Measurements from ENCODE around the gene PPARA. TPM values are rescaled to one million over a fixed set of nuclear protein-coding genes. Genes with fewer than 3 reads are reported as not detected.

Gene PPARA
- total RNA-seq, 3 donors from 2014 or later (not counting 1 experiment from before 2014, with no cell fraction given) = 20.1 to 27.8 (median 27.0) TPM

DNA sequence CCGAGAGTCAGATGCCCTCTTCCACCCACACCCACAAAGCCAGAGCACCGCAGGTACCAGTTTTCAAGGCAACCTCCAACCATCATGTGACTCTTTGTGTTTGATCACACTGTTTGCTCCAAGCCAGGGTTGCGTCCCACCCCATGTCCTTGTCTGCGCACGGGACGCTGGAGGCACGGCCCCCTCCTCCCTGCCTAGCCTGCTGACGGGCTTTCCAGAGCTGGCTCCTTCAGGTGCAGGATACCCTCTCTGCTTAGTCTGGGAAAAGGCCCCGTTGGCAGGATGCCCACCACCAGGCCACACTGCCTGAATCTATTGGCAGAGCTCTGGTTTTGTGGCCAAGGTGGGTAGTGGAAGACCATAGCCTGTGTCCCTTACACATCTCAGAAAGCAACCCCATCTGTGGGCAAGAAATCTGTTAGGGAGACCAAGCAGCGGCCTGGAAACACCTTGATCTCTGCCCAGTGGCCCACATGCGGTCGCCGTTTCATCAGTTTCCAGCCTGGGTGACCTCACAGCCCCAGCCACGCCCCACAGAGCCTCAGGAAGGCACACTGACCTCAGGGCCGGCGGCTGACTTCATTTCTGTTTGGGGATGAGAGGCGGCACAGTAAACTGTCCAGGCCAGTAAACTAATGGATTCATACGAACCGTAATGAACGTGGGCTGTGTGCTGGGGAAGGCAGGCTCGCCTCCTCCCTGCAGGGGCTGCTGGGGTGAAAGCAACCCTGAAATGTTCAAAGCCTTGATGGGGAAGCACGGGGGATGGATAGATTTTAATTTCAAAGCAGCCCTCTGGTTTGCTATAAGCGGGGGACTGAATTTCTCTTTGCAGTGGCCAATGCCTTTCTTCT lies 73.9 kb downstream of the PPARA start:
- TF ChIP-seq, protein P1, sequence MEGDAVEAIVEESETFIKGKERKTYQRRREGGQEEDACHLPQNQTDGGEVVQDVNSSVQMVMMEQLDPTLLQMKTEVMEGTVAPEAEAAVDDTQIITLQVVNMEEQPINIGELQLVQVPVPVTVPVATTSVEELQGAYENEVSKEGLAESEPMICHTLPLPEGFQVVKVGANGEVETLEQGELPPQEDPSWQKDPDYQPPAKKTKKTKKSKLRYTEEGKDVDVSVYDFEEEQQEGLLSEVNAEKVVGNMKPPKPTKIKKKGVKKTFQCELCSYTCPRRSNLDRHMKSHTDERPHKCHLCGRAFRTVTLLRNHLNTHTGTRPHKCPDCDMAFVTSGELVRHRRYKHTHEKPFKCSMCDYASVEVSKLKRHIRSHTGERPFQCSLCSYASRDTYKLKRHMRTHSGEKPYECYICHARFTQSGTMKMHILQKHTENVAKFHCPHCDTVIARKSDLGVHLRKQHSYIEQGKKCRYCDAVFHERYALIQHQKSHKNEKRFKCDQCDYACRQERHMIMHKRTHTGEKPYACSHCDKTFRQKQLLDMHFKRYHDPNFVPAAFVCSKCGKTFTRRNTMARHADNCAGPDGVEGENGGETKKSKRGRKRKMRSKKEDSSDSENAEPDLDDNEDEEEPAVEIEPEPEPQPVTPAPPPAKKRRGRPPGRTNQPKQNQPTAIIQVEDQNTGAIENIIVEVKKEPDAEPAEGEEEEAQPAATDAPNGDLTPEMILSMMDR (IDR thresholded peaks at IDR 0.05) = no peak
- no peaks in the 10 kb centered on the region for H3K27me3 ChIP-seq (ENCODE audit: control insufficient read depth, insufficient read depth, low read length)
- ATAC-seq = no peak
- no peak overlapping the region for H3K27ac ChIP-seq (ENCODE audit: low read length)
- 90% methylated on average over 22 of the region's 23 CpGs for WGBS (ENCODE audit: insufficient coverage)
- H3K4me3 Mint-ChIP-seq = no peak overlapping the region
- peaks cover 6% of the 10 kb centered on the region for H3K36me3 ChIP-seq (ENCODE audit: control insufficient read depth, insufficient read depth, low read length)
- DNase-seq = no peak
- no peak overlapping the region for H3K27ac Mint-ChIP-seq
- H3K4me1 ChIP-seq (ENCODE audit: control insufficient read depth, insufficient read depth, low read length) = peaks cover 2% of the 10 kb centered on the region
- no peaks in the 10 kb centered on the region for H3K27me3 Mint-ChIP-seq (ENCODE audit: low read depth in 2 of 2)
- no peaks in the 10 kb centered on the region for H3K9me3 ChIP-seq (ENCODE audit: control insufficient read depth, insufficient read depth, low read length)
- no peak overlapping the region for H3K4me3 ChIP-seq (ENCODE audit: low read length)
- no peaks in the 10 kb centered on the region for H3K9me3 Mint-ChIP-seq
- H3K36me3 Mint-ChIP-seq = no peaks in the 10 kb centered on the region
- H3K4me1 Mint-ChIP-seq = peaks cover 5% of the 10 kb centered on the region in 2 donors
- intact Hi-C loops (cut with micrococcal nuclease) = no loop called here

DNA sequence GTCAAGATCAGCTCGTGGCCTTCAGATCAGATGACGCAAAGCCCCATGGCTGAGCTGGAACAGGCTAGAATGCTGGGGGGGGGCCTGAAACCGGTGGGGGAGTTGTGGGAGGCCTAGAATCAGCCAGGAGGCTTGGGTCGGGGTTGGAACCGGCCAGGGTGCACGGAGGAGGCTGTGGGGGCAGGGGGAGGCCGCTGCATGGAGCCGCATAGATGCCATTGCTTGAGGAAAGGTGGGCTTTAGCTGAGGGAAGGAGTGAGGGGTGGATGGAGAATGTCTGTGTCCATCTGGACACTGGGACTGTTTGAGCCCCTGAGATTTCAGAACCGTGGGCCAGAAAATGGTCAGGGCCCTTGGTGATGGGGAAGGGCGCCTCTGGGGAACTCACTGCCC lies 74.6 kb downstream of the PPARA start:
- DNase-seq (no peak), ATAC-seq (no peak)
- Histone ChIP-seq H3K4me3 (ENCODE audit: low read length) (no peak overlapping the region), H3K27ac (ENCODE audit: low read length) (no peak overlapping the region), H3K9me3 (ENCODE audit: control insufficient read depth, insufficient read depth, low read length) (no peaks in the 10 kb centered on the region), H3K27me3 (ENCODE audit: control insufficient read depth, insufficient read depth, low read length) (no peaks in the 10 kb centered on the region), H3K4me1 (ENCODE audit: control insufficient read depth, insufficient read depth, low read length) (peaks cover 3% of the 10 kb centered on the region), H3K36me3 (ENCODE audit: control insufficient read depth, insufficient read depth, low read length) (peaks cover 4% of the 10 kb centered on the region)
- TF ChIP-seq, protein P1 (IDR thresholded peaks at IDR 0.05) = no peak
- 93% methylated on average over 10 of the region's 10 CpGs for WGBS (ENCODE audit: insufficient coverage)
- no peaks in the 10 kb centered on the region for H3K9me3 Mint-ChIP-seq
- no peak overlapping the region for H3K4me3 Mint-ChIP-seq
- no peaks in the 10 kb centered on the region for H3K27me3 Mint-ChIP-seq (ENCODE audit: low read depth in 2 of 2)
- no peaks in the 10 kb centered on the region for H3K4me1 Mint-ChIP-seq
- no peak overlapping the region for H3K27ac Mint-ChIP-seq
- intact Hi-C loops (cut with micrococcal nuclease) = no loop called here
- H3K36me3 Mint-ChIP-seq = no peaks in the 10 kb centered on the region

DNA sequence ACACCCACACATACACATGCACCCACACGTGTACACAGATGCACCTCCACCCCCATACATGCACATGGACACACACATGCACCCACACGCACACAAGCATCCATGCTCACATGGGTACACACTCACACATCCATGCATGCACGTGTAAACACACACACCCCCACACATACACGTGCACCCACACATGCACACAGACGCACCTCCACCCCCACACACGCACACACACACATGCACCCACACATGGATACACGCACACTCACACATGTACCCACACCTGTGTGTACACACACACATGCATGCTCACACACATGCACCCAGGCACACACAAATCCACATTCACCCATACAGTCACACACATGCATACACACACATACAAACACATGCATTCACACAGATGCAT lies 75.3 kb downstream of the PPARA start:
- intact Hi-C loops (cut with micrococcal nuclease) = no loop called here
- WGBS (ENCODE audit: insufficient coverage) = 97% methylated on average over 7 of the region's 7 CpGs
- TF ChIP-seq, protein P1 (IDR thresholded peaks at IDR 0.05) = no peak
- Mint-ChIP-seq H3K36me3 (no peaks in the 10 kb centered on the region), H3K9me3 (no peaks in the 10 kb centered on the region), H3K4me1 (no peaks in the 10 kb centered on the region), H3K27ac (no peak overlapping the region), H3K27me3 (ENCODE audit: low read depth in 2 of 2) (no peaks in the 10 kb centered on the region), H3K4me3 (no peak overlapping the region)
- H3K27me3 ChIP-seq (ENCODE audit: control insufficient read depth, insufficient read depth, low read length) = no peaks in the 10 kb centered on the region
- H3K36me3 ChIP-seq (ENCODE audit: control insufficient read depth, insufficient read depth, low read length) = peaks cover 4% of the 10 kb centered on the region
- DNase-seq (no peak), ATAC-seq (peak in 1 of 3 donors; percentile 37)
- peaks cover 8% of the 10 kb centered on the region for H3K4me1 ChIP-seq (ENCODE audit: control insufficient read depth, insufficient read depth, low read length)
- no peak overlapping the region for H3K4me3 ChIP-seq (ENCODE audit: low read length)
- H3K9me3 ChIP-seq (ENCODE audit: control insufficient read depth, insufficient read depth, low read length) = no peaks in the 10 kb centered on the region
- H3K27ac ChIP-seq (ENCODE audit: low read length) = no peak overlapping the region

All from natural killer cell (primary cell).